HUDEP-2 (cell line): ENCODE data around the gene CDHR3.
"Not testable (repeated sequence)": the region's sequence is repeated elsewhere in the genome, so short reads cannot be mapped to it uniquely, and the experiment has no call there.

ENCODE experiments used
- DNase-seq, 76 experiments: peaks; one replicate each; lab custom pipeline; 2025; ENCODE audit not compliant: unreplicated experiment in 76 of 76; lab: John Stamatoyannopoulos, UW

Gene CDHR3

DNA sequence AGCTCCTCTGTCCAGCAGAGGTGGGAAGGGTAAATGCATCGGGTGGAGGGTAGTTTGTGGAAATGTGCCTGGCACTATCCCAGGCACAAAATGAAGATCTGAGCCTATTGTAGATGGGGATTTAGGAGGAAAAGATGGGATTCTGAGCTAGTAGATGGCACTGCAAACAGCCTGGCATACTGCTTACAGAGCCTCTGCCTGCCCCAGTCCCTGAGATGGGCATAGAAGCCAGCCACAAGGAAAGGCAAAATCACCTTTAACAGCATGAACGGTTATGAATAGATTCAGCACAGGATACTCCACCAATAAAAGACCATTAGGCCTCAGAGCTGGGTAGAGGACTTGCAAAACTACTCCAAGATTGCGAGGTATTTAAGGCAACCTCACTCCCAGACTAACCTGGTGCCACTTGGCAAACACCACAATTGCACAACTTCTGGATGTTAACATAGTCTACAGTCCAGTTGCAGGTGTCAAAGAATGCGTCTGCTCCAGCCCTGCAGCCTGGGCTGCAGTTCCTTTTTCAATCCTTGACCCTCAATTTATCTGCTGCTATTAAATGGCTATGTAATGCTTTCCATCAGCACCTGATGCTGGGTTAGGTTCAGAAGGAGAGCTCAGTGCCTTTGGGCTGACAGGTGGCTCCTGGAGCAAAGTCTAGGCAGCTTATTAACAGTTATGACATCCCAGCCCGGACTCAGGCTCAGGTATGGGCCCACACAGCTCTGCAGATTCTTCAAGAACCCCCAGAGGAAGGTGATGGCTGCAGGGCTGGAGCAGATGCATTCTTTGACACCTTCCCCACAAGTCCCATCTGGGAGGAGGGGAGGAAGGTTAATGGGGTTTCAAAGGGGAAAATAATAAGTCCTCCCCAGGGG, 34.0 kb downstream of the CDHR3 start:
- DNase-seq: no peak

DNA sequence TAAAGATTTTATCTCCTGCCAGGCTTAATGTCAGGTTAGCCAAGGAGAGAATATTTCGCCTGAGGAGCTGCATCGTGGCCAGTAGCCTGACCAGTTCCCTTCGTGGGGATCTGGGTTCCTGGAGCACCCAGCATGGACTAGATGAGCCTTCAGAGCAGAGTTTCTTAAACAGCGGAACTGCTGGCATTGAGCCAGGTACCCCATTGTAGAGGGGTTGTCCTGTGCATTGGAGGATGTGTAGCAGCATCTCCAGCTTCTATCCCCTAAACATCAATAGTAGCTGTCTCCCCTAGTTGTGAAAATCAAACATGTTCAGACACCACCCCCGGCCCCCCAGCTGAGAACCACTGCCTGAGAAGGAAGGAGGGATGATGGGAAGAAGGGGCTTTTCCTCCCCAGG, 36.2 kb downstream of the CDHR3 start:
- no peak for DNase-seq

DNA sequence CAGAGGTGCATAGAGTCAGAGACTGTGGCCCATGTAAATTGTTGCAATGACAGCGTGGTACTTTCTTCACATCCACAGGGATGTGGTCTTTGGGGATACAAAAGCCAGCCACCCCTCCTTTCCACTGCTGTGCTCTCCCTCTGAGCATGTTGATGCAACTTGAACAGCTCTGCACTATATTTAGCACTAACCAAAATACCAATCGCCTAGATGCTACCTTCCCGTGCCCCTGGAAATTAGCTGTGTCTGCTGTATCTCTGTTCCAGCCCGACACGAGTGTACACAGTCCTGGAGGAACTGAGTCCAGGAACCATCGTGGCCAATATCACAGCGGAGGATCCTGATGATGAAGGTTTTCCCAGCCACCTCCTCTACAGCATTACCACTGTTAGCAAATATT, 38.1 kb downstream of the CDHR3 start:
- no peak for DNase-seq

DNA sequence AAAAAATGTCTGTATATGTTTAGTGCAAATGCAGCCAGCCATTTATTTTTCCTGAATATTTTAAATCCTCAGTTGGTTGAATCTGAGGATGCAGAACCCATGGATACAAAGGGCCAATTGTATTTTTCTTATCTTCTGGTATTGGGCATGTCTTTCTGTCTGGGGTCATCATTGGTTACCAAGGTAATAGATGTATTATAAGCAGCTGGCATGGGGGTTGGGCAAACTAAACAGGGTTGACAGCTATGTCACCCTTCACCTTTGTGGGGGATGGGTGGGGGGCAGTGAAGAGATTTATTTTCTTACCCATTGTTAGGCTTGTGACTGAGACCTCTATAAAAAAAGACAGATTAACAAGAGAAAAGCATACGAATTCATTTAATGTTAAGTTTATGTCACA, 38.8 kb downstream of the CDHR3 start:
- no peak for DNase-seq

DNA sequence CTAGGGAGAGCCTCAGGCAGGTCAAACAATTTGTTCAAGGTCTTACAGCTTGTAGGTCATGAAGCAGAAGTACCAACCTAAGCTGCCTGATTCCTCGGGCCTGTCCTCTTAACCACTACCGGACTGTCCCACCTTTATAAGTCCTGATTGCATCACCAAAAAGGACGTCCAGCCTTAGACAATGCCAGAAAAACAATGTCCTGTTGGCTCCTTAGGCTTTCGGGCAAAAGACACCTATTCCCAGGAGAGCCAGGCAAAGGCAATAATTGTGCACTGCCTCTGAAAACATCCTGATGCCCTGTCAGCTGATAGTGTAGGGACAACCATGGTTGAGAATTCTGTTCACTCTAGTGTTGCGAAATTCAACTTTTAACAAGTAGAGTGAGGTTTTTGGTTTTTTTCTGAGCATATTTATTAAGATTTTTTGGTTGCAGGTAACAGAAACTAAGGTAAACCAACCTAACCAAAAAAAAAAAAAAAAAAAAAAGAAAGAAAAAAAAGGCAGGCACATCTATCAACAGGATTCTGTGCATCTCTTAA, 40.5 kb downstream of the CDHR3 start:
- DNase-seq: no peak

DNA sequence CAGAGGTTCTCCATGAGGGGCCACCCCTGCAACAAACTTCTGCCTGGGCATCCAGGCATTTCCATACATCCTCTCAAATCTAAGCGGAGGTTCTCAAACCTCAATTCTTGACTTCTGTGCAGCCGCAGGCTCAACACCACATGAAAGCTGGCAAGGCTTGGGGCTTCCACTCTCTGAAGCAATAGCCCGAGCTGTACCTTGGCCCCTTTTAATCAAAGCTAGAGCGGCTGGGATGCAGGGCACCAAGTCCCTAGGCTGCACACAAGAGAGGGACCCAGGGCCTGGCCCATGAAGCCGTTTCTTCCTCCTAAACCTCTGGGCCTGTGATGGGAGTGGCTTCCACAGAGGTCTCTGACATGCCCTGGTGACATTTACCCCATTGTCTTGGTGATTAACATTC, 43.8 kb downstream of the CDHR3 start:
- no peak for DNase-seq

DNA sequence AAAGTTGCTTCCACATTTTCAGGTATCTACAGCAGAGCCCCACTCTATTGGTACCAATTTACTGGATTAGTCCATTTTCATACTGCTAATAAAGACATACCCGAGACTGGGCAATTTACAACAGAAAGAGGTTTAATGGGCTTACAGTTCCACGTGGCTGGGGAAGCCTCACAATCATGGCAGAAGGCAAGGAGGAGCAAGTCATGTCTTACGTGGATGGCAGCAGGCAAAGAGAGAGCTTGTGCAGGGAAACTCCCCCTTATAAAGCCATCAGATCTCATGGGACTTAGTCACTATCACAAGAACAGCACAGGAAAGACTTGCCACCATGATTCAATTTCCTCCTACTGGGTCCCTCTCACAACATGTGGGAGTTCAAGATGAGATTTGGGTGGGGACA, 44.7 kb downstream of the CDHR3 start:
- not testable (repeated sequence) for DNase-seq

DNA sequence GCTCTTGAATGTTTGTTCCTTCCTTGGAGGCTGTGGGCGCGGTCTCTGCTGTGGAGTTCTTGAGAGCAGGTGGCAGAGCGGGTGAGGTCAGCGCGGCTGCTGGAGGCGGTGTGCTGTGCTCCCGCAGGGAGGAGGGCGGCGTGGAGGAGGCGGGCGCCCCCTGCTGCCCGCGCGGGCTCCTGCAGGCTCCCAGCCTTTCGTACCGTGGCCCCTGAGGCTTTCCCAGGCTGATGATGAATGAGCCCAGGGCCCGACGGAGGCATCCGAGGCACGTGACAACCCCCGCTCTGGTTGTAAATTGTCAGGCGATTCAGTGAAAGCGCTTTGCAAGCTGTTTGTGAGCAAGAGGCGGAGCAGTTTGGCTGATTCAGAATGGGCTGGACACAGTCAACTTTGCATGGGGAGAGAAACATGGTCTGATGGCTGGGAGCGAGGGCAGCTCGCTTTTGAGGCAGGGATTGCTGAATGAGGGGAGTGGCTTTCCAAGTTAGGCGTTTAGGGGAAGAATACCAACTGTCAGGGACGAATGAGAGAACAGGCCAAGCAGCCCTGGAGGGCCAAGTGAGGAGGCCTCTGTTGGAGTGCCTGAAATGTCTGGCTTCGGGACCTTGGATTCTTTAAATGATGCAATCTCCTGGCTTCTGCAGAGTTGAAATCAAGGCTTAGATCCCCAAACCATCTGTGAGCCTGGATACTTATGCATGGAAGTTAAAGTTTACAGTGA, 46.6 kb downstream of the CDHR3 start:
- DNase-seq: peak in 50 of 76 experiments; percentile 4 to 61 (median 31)

DNA sequence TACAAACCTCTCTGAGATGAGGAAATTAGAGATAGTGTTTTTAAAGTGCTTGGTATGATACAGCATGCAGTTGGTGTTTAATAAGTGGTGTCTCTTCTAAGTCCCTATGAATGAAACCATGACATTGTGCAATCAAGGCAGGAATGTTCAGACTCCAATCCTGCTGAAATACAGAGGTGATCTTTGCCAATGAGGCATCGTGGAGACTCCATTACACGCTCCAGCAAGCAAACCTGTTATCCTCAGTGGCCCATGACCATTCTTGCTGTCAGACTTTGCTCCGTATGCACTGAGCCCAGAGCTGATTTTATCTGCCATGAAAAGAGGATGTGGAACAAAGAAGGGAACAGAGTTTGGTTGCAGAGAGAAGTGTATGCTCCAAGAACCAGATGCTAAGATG, 47.3 kb downstream of the CDHR3 start:
- DNase-seq: no peak

DNA sequence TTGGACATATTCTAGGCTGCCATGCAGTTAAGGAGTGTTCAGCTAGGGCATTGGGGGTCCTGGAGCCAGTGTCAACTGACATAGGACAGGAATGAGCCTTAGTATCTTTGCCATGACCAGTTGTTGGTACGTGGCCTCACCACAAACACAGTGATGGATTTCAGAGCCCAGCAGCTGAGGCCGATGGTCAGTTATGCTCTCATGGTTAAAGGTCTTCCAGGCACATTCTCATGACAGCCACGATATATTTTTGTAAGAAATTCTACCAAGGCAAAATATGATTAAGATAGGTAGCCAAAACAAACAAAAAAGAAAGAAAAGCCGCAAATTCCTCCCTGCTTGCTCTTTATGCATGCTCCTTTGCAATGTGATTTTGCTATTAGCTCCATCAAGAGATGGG, 47.8 kb downstream of the CDHR3 start:
- no peak for DNase-seq

DNA sequence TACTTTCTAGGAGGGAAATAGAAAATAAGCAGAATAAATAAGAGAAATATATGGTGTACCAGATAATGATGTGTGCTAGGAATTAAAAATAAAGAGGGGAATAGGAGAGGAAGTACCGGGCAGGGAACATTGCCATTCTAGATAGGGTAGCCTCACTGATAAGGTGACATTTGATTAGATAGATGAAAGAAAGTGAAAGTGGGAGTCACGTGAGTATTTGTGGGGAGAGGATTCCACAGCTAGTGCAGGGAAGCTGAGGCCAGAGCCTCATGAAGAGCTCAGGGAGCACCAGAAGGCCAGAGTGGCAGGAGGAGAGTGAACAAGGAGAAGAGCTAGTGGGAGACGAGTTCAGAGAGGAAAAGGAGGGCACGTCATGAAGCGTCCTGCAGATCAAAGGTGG, 49.1 kb downstream of the CDHR3 start:
- DNase-seq: no peak

DNA sequence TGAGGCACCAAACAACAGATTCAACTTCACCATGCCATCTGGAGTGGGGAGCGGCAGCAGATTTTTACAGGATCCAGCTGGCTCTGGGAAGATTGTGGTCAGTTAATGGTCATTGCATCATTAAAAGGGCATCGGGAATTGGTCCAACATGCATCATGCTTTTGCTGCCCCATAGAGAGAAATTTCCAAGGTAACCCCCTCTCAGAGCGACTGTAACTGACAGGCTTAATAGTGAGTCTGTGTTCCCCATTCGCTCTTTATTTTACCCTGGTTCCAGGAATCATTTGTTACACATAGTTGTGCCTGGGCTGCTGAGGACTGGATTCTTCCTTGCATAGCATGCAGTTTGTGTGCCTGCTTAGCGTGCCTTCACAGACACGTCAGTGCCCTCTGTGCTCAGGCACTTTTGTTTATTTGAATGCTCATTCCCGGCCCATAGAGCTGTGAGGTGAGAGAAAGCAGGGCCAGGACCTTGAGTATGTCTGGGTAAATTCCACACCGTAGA, 49.9 kb downstream of the CDHR3 start:
- no peak for DNase-seq

DNA sequence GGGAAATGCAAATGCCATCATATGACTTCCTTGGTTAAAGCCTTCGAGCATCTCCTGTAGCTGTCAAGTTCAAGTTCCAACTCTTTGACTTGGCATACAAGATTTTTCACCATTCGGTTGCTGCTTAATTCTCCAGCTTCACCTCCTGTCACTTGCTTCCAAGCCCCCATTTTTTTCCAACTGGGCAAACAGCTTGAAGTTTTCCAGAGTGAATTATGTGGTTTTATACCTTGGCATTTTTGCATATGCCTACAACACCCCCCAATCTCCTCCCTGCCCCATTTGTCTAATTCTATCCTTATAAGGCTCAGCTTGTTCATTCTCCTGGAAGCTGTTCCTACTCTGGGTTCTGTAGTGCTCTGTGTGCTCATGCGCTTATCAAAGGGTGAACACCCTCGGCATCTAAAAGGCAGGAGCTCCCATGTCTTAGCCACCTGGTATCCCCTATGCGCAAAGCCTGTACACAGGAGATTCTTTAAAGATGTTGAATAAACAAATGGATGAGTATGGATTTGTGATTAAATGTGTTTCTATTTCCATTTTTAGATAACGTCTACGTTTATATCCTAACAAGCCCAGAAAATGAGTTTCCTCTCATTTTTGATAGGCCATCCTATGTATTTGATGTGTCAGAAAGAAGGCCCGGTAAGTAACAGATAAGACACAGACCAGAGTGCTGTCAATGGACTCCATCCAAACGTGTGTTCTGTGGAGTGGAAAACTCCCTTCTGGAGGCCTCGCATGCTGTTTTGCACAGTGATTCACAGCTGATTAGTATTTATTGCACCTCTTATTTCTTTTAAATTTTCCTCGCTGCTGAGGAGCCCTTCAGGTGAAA, 52.5 kb downstream of the CDHR3 start:
- peak in 18 of 76 experiments; percentile 5 to 60 (median 36) for DNase-seq

DNA sequence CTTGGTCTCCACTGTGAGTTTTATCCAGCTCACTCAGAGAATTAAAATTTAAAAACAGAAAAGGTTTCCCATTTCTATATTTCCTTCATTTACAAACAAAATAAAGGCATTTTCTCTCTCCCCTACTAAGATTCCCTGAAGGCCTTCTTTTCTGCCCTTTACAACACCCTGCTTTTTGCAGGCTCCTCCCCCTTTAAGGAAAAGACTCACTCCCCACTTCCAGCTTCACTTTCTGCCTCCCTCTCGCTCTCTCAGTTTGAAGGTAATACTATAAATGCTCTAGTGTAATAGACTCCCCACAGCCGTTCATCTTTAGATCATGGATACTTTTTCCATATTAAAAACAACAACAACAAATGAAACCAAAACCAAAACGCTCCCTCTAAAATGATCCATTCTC, 53.3 kb downstream of the CDHR3 start:
- no peak for DNase-seq

DNA sequence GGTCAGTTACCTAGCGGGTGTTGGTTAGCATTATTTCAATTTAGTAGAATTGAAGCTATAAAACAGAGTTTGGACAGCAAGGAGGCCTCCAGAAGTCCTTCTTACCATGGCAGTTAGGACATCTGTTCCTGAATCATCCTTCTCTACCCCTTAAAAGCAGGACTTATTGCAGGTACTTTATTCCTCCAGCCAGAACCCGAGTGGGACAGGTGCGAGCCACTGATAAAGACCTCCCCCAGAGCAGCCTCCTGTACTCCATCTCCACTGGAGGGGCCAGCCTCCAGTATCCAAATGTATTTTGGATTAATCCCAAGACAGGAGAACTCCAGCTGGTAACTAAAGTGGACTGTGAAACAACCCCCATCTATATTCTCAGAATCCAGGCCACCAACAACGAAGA, 54.6 kb downstream of the CDHR3 start:
- no peak for DNase-seq

DNA sequence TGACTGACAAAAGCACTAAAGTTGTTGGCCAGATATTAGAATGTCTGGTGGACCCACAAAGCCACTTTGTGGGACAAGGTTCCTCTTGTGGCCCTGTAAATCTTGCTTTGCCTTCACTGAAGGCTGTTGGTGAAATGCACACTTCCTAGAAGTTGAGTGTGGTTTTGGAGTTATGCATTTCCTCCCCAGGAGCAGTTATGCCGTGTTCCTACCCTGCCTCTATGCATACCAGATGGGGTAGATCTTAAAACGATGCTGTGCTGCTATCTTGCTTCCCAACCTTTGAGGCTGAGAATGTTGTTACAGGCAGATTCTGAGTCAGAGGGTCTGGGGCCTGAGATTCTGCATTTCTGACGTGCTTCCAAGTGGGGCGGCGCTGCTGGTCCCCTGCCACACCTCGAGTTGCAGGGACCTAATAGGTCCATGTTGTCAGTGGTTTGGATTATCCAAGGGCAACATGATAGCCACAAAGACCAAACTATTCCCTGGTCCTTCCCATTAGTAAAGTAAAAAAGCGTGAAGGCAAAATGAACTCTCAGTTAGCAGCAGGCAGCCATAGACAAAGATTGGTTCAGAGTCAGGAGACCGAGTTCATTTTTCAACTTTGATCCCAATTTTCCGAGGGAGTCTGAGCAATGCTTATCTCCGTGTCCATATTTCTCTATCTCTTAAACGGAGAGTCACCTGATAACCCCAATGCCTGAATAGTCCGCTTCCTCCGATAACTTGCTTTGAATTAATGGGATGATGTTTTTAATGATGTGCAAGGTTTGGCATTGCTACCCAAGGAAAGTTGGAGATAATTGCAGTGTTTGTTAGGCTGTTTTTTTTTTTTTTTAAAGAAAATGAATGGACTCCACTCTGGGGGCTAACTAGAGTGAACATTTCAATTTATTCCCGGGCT, 55.8 kb downstream of the CDHR3 start:
- DNase-seq: peak in 23 of 76 experiments; percentile 2 to 73 (median 23)

DNA sequence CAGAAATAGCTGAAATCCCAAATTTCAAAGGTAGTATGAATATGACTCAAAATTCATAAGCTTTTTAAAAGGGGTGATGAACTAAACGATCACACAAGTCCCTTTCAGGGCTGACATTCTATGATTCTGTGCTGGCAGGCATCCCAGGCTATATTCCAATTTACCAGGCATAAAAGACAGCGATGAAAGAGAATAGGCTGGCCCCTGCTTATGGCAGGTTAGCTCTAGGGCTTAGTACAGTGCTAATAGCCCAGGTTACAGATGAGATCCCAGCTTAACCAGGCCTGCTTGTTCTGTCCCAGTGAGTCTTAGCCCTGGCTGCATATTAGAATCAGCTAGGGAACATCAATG, 56.4 kb downstream of the CDHR3 start:
- DNase-seq: no peak

DNA sequence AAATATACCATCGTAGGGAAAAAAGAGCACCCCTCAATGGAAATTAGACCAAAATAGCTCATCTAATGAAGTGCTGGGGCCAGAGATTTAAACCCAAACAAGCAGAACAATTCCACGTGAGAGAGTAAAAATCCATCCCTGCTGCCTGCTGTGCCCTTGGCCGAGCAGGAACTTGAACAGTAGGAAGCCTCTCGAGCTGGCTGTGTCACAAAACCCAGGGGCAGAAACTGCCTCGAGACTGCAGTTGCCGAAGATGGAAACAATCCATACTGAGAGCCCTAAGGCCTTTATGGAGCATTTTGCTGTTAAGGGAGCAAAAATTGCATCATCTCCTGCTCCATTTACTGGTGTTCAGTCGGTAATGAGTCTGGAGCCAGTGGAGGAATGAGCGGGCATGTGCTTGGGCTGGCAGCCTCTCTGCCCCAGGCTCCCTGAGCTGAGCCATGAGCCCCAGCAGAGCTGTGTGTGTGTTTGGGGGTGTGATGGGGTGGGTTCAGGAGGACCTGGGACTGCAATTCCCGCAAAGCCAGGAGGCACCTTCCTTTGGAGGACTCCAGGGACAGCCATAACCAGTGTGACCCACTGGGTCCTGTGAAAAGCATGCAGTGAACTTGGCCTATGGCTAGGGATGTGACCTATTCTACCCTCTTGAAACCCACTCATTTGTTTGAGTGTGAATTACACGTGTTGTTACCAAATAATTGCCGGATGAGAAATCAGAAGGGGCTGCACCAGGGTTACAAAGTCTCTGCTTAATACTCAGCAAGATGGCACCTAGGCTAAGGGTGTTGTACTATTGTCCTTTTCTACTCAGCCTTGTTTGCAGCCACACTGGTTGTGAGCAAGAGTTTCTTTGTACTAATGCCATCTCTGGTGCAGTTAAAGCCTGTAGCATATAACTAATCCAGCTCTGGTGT, 58.3 kb downstream of the CDHR3 start:
- no peak for DNase-seq
